Globus pallidus (tissue), 1 donor: ENCODE measurements around the gene RRP12.
A peak's percentile ranks its signal among the peaks of the same experiment; 100 is the strongest.
"Not testable (repeated sequence)": the region's sequence is repeated elsewhere in the genome, so short reads cannot be mapped to it uniquely, and the experiment has no call there.

Experiments used
- DNase-seq: peaks from one replicate; pipeline ENCODE4 v3.0.0-alpha.2; 2015; ENCODE audit warnings: low spot score

RRP12 gene

DNA sequence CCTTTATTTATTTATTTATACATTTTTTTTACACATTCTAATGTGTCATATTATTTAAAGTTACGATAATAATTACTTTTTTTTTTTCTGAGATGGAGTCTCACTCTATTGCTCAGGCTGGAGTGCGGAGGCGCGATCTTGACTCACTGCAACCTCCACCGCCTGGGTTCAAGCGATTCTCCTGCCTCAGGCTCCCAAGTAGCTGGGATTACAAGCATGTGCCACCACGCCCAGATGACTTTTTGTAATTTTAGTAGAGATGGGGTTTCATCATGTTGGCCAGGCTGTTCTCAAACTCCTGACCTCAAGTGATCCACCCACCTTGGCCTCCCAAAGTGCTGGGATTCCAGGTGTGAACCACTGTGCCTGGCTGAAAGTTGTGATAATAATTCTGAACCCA is 5.3 kb upstream of the RRP12 start:
- not testable (repeated sequence) for DNase-seq

DNA sequence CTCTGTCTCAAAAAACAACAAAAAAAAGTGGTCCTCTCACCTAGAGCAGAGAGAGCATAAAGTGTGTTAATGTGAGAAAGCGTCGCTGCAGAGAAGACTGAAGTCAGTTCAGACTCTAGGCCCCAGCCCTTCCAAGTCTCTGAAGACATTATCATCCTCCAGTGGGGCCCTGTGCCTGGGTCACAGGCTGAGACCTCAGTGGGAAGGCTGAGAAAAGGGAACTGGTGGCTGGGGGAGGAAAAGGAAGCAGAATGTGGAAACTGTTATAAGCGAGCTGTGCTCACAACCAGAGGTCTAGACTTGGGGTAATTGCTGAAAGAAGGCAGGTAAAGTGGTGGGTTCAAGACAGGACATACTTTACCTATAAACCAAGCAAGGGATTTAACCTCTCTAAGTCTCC is 4.9 kb upstream of the RRP12 start:
- peak; percentile 41 for DNase-seq

GRCh38 chr10:97404044-97404443 is 2.9 kb upstream of the RRP12 start:
- no peak for DNase-seq

- no peak for DNase-seq
These were observed 347 bp upstream of the RRP12 start for GRCh38 chr10:97401455-97401919.

DNA sequence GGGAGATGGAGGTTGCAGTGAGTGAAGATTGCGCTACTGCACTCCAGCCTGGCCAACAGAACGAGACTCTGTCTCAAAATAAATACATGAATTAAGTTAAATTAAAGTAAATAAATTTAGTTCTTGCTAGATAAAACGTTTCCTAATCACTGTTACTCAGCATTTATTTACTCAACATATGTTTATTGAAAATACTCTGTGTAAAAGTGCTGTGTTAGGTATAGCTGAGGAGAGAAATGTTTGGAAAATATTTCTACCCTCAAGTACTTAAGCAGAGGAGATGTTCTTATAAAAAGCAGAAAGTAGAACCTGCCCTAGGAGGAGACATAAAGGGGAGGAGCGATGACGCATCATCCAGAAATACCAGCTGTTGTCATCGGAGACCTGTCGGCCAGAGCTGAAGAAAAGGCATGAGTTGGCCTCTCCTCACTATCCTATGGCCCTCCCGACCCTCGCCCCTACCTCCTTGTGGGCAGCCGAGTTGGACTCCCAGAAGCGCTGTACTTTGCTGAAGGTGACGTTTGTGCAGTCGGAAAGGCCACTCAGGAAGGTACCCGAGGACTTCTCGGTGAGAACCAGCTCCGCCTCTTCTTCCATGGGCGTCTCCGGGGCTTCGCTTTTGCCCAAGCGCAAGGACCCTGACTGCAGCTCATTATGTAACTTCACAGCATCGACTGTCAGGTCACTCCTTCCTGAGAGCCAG is 1.1 kb downstream of the RRP12 start:
- DNase-seq = no peak

DNA sequence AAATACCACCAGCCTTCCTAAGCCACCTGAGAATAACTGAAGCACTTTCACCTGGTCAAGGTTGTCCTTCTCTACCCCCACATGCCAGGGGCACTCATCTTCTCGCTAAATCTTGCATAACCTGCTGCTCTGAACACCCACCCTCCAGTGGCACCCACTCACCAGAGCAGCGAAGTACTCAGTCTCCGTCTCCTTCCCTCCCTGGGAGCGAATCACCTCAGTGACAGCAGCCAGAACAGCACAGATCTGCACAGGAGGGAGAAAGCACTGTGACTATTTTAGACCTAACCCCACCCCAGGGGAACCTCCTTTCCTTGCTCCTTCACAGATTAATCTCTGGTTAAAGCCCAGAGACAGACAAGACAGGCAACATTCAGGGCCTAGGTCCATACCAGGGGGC is 5.1 kb downstream of the RRP12 start:
- DNase-seq = no peak

- no peak for DNase-seq
These were observed 8.0 kb downstream of the RRP12 start for GRCh38 chr10:97393034-97393573.

DNA sequence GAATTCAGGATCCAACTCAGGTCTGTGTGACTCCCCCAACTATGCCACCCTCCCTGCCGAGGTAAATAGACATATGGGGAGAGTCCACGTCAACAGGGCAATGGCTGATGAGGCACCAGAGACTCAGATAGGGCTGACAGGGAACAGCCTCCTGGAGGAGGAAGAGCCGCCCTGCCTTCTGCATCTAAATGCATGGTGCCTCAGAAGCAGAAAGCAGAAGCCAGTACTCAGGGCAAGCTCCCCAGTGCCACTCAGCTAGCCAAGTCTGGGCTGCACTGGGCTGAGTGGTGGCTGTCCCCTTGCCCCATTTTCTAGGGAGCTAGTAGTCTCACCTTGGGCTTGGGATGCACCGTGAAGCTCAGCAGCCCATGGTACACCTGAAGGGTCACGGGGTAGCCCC is 11.0 kb downstream of the RRP12 start:
- DNase-seq = no peak

GRCh38 chr10:97388152-97388551 is 13.0 kb downstream of the RRP12 start:
- no peak for DNase-seq

GRCh38 chr10:97385565-97385964 is 15.6 kb downstream of the RRP12 start:
- DNase-seq = no peak

DNA sequence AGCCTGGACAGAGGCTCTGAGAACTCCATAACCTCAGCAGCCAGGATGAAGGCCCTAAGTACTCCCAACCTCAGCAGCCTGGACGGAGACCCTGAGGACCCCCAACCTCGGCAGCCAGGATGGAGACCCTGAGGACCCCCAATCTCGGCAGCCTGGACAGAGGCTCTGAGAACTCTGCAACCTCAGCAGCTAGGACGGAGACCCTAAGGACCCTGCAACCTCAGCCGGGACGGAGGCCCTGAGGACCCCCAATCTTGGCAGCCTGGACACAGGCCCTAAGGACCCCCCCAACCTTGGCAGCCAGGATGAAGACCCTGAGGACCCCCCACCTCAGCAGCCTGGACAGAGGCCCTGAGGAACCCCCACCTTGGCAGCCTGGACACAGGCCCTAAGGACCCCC is 16.5 kb downstream of the RRP12 start:
- DNase-seq = no peak

DNA sequence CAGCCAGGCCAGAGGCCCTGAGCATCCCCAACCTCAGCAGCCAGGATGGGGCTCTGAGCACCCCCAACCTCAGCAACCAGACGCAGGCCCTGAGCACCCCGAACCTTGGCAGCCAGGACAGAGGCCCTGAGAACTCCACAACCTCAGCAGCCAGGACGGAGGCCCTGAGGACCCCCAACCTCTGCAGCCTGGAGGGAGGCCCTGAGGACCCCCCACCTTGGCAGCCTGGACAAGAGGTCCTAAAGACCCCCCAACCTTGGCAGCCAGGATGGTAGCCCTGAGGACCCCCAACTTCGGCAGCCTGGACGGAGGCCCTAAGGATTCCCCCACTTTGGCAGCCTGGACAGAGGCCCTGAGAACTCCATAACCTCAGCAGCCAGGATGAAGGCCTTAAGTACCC is 17.0 kb downstream of the RRP12 start:
- DNase-seq = no peak

DNA sequence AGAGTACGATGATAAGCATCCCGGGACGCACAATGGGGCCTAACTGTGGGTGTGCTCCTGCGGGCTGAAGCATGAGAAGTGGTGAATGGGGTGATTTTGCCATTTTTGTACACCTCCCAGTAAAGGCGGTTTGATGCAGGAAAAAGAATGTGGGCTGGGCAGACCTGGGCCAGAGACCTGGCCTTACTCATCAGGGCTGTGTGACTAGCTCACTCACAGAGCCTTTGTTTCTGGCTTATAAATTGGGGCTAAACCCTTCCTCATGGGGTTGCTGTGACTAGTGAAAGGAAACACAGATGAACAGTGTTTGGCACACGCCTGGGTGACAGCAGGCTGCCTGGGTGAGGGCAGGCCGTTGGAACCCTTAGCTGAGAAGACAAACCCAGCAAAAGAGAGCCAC is 18.0 kb downstream of the RRP12 start:
- no peak for DNase-seq

DNA sequence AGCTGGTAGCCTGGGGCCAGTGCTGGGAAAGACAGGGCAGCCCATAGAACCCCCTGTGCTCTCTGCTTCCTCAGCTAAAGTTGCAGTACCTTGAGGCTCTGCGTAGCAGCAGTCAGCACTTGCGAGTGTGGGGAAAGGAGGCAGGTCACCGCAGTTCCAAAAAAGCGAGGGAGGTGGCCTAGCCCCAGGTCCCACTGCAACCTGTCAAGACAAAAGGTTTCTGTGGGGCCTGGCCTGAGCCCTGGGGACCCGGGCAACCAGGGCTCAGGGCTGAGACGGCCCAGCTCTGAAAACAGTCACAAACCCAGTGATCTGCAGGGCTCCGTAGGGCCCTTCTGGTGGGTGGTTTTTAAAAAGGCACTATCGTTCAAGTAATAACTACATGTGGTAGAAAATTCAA is 19.5 kb downstream of the RRP12 start:
- no peak for DNase-seq

DNA sequence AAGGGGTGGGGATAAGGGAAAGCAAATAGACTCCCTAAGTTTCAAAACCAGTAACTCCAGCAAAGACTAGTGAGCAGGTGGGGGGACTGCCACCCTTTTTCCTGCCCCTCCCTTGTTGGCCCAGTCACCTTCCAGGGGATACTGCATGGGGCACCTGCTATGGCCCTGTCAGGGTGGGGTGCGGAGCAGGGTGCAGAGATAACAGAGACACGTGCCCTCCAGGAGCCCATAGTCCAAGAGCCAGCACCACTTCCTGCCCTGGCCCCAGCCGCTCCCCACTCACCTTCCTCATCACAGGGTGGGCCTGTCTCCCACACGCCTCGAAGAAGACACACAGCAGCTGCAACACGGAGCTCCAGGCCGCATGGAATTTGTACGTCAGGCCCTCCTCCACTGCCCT is 20.6 kb downstream of the RRP12 start:
- no peak for DNase-seq

GRCh38 chr10:97378933-97379921 is 21.9 kb downstream of the RRP12 start:
- DNase-seq = no peak

DNA sequence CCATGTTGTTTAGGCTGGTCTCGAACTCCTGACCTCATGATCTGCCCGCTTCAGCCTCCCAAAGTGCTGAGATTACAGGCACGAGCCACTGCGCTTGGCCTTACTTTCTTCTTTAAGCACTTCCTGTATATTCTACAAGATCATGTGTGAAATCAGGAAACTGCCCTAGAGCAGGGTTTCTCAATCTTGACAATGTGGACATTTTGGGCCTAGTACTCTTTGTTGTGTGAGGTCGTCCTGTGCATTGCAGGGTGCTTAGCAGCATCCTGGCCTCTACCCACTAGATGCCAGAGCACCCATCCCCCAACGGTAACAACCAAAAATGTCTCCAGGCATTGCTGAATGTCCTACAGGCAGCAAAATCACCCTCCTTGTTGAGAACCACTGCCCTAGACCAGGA is 24.7 kb downstream of the RRP12 start:
- DNase-seq = no peak

GRCh38 chr10:97373456-97373855 is 27.7 kb downstream of the RRP12 start:
- no peak for DNase-seq

DNA sequence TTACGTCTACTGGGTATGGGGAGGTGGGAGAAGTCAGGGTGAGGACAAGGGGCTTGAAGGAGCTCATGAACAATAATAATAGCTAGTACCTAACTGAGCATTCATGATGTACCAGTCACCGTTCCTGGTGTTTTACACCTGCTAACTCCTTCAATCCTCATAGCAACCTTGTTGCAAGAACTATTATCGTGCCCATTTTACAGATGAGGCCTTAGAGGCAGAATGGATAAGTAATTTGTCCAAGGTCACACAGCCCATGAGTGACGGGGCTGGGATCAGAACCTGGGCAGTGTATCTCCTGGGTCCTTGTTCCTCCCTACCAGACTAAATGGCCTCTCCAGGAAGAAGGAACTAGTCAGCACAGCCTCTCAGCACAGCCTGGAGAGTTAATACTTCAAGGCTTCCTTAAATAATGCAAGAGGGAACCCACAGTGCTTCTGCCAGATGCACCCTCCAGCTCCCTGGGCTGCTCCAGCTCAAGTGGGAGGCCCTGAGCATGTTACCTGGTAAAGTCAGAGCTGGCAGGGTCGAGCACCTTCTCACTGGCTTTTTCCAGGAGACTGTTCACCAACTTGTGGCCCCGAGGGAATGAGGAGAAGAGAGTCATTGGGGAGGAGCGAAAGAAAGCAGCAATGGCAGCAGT is 28.8 kb downstream of the RRP12 start:
- DNase-seq = no peak

DNA sequence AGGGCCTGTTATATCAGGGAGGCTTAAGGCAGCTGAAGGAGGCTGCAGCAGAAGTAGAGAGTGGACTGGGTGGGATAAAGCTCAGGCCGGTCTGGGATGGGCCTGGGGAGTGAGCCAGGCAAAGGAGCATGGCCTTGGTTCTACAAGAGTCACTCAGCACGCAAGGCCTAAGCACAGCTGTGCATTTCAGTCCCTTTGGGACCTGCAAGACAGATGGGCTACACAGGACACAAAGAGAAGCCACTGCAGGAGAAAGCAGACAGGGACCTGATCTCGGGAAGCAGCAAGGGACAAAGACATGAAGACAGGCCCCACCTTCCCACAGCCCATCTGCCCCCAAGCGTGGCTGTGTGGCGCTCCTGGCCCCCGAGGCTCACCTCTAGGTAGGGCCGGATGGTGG is 29.4 kb downstream of the RRP12 start:
- no peak for DNase-seq

- no peak for DNase-seq
These were observed 34.0 kb downstream of the RRP12 start for GRCh38 chr10:97367126-97367649.

DNA sequence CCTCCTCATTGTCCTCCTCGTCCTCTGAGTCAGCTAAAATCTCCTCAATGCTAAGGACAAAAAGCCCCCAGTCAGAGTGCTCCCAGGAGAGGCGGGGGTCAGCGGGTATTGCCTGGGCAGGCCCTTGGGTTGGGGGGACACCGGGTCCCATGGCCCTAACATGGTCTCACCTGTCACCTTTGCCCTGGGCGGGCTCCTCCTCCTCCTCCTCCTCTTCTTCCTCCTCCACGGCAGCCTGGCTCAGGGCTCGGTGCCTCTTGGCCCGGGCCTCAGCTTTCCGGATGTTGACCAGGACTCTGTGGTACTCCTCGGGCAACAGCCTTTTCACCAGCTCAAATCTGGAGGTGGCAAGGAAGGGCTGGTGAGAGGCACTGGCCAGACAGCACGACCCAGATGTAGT is 34.6 kb downstream of the RRP12 start:
- DNase-seq = no peak
